Stimulated activated CD8-positive, alpha-beta memory T cell treated with anti-CD3 and anti-CD28 coated beads, Interleukin-7, amount 100 ng/mL, for 4 hours (primary cell): ENCODE data around the gene CENPA.

Experiments used
- DNase-seq, 2 donors: peaks; one replicate each; pipeline ENCODE4 v3.0.0-alpha.2; 2020; ENCODE audit warnings: low read depth in 2 of 2

CENPA gene

DNA sequence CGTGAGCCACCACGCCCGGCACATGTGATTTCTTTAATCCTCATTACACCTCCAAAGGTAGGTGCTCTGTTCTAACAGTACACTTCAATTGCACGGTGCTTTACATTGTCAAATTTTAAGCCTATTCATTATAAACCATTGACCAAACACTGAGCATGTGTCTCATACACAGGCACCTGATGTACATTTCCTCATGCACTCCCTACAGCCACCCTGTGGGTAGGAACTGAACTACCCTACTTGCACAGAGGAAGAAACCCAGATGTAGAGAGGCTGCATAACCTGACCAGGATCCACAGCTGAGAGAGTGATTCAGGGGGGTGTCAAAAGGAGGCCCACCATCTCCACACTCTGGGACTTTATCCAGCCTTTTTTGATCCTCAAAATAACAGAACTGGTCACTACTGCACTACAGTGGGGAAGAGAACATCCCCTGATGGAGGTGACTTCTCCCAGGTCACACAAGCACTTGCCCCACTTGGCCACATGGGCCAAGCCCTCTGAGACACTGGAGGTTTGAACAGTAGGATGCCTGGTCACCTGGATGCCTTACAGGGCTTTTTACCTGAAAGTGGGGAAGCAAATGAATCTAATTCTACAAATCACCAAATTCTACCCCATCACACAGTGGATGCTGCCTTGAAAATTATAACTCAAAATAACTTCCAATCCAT is 55.2 kb downstream of the CENPA start:
- DNase-seq = no peak

DNA sequence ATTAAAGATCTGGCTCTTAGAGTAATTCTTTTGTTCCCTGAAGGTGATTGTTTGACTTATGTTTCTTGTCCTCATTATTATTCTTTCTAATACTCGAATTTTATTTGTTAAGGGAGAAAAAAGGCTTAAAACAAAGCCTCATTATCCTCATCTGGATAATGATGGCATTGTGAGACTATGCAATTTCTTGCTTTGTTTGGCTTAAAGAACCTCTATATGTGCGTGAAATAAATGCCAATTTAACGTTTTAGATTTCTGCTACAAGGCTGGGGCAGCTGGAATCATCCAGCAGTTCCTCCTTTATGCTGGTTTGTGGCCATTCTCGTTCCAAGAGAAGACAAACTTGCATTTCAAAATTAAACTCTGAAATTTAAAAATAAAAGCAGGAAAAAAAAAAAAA is 57.2 kb downstream of the CENPA start:
- no peak for DNase-seq
